ENCODE measurements around the gene PPP1R37.

DNA sequence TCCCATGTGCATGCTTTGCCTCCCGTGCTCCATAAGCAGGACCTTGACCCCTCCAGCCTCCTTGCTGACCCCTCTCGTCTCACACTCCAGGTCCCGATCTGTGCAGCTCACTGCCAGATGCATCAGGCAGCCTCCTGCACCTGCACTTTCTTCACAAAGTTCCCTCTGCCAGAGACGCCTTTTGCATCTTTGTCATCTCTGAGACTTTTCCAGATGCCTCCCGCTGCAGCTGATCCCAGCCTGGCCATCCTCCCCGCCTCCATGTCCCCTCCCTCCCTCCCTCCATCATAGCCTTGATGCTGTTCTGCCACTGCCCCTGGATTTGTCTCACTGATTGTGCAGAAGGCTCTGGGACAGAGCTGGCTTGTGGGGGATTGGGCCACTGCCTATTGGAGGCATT, 29.9 kb downstream of the PPP1R37 start:
- TF ChIP-seq RFX1 (IDR thresholded peaks at IDR 0.05) (no peak), ZFP90 (CRISPR knock-in tag; IDR thresholded peaks at IDR 0.05; ENCODE audit: borderline replicate concordance) (no peak), HNRNPK (IDR thresholded peaks at IDR 0.05; ENCODE audit: low read depth, low read length, poor library complexity, severe bottlenecking) (no peak), ZNF841 (CRISPR knock-in tag; IDR thresholded peaks at IDR 0.05; ENCODE audit: borderline replicate concordance) (no peak)
- TF ChIP-seq, protein P1, sequence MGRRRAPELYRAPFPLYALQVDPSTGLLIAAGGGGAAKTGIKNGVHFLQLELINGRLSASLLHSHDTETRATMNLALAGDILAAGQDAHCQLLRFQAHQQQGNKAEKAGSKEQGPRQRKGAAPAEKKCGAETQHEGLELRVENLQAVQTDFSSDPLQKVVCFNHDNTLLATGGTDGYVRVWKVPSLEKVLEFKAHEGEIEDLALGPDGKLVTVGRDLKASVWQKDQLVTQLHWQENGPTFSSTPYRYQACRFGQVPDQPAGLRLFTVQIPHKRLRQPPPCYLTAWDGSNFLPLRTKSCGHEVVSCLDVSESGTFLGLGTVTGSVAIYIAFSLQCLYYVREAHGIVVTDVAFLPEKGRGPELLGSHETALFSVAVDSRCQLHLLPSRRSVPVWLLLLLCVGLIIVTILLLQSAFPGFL (CRISPR knock-in tag; IDR thresholded peaks at IDR 0.05): no peak
- TF ChIP-seq, protein P2, sequence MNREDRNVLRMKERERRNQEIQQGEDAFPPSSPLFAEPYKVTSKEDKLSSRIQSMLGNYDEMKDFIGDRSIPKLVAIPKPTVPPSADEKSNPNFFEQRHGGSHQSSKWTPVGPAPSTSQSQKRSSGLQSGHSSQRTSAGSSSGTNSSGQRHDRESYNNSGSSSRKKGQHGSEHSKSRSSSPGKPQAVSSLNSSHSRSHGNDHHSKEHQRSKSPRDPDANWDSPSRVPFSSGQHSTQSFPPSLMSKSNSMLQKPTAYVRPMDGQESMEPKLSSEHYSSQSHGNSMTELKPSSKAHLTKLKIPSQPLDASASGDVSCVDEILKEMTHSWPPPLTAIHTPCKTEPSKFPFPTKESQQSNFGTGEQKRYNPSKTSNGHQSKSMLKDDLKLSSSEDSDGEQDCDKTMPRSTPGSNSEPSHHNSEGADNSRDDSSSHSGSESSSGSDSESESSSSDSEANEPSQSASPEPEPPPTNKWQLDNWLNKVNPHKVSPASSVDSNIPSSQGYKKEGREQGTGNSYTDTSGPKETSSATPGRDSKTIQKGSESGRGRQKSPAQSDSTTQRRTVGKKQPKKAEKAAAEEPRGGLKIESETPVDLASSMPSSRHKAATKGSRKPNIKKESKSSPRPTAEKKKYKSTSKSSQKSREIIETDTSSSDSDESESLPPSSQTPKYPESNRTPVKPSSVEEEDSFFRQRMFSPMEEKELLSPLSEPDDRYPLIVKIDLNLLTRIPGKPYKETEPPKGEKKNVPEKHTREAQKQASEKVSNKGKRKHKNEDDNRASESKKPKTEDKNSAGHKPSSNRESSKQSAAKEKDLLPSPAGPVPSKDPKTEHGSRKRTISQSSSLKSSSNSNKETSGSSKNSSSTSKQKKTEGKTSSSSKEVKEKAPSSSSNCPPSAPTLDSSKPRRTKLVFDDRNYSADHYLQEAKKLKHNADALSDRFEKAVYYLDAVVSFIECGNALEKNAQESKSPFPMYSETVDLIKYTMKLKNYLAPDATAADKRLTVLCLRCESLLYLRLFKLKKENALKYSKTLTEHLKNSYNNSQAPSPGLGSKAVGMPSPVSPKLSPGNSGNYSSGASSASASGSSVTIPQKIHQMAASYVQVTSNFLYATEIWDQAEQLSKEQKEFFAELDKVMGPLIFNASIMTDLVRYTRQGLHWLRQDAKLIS (CRISPR knock-in tag; IDR thresholded peaks at IDR 0.05): no peak

Data from HepG2 (cell line).